GM21447 (cell line): Measurements from ENCODE around the gene NOS2.
"Not testable (repeated sequence)": the region's sequence is repeated elsewhere in the genome, so short reads cannot be mapped to it uniquely, and the experiment has no call there.

Experiments
- ATAC-seq: cut with Tn5 transposase; IDR thresholded peaks from one replicate; pipeline ENCODE4 v1.9.1; 2021; ENCODE audit not compliant: unreplicated experiment

The NOS2 gene

GRCh38 chr17:27800522-27800921 is at the start of gene NOS2:
TSS of gene NOS2 (minus strand) at chr17:27800529. CDS start at chr17:27798809, 1,720 bp downstream.
- no peak for ATAC-seq

GRCh38 chr17:27849474-27850185 is 49.3 kb upstream of the NOS2 start:
- no peak for ATAC-seq

GRCh38 chr17:27848931-27849330 is 48.6 kb upstream of the NOS2 start:
- ATAC-seq = no peak

GRCh38 chr17:27846808-27847307 is 46.5 kb upstream of the NOS2 start:
- ATAC-seq = not testable (repeated sequence)

- ATAC-seq = no peak
Observed at GRCh38 chr17:27846042-27846655, 45.8 kb upstream of the NOS2 start.

GRCh38 chr17:27845264-27846041 is 45.1 kb upstream of the NOS2 start:
- no peak for ATAC-seq

- no peak for ATAC-seq
Observed at GRCh38 chr17:27840688-27841087, 40.4 kb upstream of the NOS2 start.

- ATAC-seq = not testable (repeated sequence)
Observed at GRCh38 chr17:27840406-27840678, 40.0 kb upstream of the NOS2 start.

GRCh38 chr17:27839571-27840405 is 39.5 kb upstream of the NOS2 start:
- not testable (repeated sequence) for ATAC-seq

- ATAC-seq = not testable (repeated sequence)
Observed at GRCh38 chr17:27838607-27839006, 38.3 kb upstream of the NOS2 start.

GRCh38 chr17:27837769-27838168 is 37.4 kb upstream of the NOS2 start:
- not testable (repeated sequence) for ATAC-seq

- ATAC-seq = no peak
Observed at GRCh38 chr17:27836651-27837050, 36.3 kb upstream of the NOS2 start.

GRCh38 chr17:27834571-27834970 is 34.2 kb upstream of the NOS2 start:
- ATAC-seq = no peak

GRCh38 chr17:27832831-27833230 is 32.5 kb upstream of the NOS2 start:
- no peak for ATAC-seq

- ATAC-seq = not testable (repeated sequence)
Observed at GRCh38 chr17:27829888-27830287, 29.6 kb upstream of the NOS2 start.

GRCh38 chr17:27829143-27829711 is 28.9 kb upstream of the NOS2 start:
- not testable (repeated sequence) for ATAC-seq

- ATAC-seq = no peak
Observed at GRCh38 chr17:27825459-27825858, 25.1 kb upstream of the NOS2 start.

GRCh38 chr17:27824745-27825144 is 24.4 kb upstream of the NOS2 start:
- no peak for ATAC-seq

GRCh38 chr17:27824176-27824715 is 23.9 kb upstream of the NOS2 start:
- ATAC-seq = no peak

- ATAC-seq = not testable (repeated sequence)
Observed at GRCh38 chr17:27822108-27822507, 21.8 kb upstream of the NOS2 start.
